HG03520 (cell line): ENCODE measurements around the gene ENPP5.
A peak's percentile ranks its signal among the peaks of the same experiment; 100 is the strongest.
"Not testable (repeated sequence)": the region's sequence is repeated elsewhere in the genome, so short reads cannot be mapped to it uniquely, and the experiment has no call there.

Experiments used
- ATAC-seq: cut with Tn5 transposase; IDR thresholded peaks from one replicate; pipeline ENCODE4 v1.9.1; 2021; ENCODE audit warnings: mild to moderate bottlenecking, moderate library complexity; ENCODE audit not compliant: unreplicated experiment

ENPP5 gene

GRCh38 chr6:46175446-46175845 is 4.7 kb upstream of the ENPP5 start:
- peak; percentile 79 for ATAC-seq

DNA sequence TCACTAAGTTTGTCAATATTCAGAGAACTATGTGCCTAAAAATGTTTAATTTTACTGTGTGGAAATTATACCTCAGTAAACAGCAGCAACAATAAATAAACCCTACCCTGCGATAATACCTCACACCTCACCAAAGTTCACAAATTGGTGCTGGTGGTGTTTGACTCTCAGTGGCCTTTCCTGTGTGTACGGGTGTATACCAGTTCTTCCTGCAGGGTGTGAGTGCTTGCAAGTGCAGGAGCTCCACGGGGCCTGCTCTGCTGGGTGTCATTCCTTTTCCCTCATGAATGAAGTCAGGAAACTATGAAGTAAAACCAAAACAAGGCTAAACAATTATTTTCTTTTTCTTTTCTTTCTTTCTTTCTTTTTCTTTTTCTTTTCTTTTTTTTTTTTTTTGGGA is 4.1 kb upstream of the ENPP5 start:
- ATAC-seq, result no peak

GRCh38 chr6:46172176-46172575 is 1.4 kb upstream of the ENPP5 start:
- ATAC-seq, result no peak

DNA sequence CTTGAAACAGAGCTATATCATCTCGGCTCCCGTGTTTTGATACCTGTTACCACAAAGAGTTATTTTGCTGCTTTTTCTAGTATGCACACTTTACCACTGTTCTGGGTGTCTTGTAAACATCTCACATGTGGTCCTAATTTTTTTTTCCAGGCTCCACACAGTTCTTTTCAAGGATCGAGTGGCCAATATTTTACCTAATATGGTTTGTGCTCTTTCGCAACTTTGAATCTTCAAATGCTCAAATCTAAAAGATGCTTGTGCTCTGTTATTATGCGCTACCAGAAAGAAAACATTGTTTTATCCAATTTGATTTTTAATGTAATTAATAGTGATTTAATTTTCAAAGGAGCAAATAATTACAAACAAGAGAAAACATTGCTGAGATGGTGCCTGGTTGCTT is 10.7 kb downstream of the ENPP5 start:
- no peak for ATAC-seq

GRCh38 chr6:46159229-46159628 is 11.6 kb downstream of the ENPP5 start:
- no peak for ATAC-seq

DNA sequence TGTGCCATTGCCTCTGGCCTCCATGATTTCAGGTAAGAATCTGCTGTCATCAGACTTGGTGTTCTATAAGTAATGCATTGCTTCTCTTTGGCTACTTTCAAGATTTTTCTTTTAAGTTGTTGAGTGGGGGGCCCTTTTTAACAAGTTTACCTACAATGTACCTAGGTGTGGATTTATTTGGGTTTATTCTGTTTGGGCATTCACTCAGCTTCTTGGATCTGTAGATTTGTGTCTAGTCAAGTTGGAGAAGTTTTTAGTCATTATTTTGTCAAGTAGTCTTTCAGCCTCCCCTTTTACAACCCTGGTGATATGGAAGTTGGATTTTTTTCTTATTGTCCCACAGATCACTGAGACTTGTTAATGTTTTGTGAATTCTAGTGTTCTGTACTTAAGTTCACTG is 14.1 kb downstream of the ENPP5 start:
- ATAC-seq, result no peak

DNA sequence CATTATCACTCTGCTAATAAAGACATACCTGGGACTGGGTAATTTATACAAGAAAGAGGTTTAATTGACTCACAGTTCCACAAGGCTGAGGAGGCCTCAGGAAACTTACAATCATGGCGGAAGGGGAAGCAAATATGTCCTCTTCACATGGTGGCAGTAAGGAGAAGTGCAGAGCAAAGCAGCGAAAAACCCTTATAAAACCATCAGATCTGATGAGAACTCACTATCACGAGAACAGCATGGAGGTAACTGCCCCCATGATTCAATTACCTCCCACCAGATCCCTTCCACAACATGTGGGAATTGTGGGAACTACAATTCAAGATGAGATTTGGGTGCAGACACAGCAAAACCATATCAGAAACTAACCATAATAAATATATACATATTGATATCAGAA is 21.7 kb downstream of the ENPP5 start:
- not testable (repeated sequence) for ATAC-seq

DNA sequence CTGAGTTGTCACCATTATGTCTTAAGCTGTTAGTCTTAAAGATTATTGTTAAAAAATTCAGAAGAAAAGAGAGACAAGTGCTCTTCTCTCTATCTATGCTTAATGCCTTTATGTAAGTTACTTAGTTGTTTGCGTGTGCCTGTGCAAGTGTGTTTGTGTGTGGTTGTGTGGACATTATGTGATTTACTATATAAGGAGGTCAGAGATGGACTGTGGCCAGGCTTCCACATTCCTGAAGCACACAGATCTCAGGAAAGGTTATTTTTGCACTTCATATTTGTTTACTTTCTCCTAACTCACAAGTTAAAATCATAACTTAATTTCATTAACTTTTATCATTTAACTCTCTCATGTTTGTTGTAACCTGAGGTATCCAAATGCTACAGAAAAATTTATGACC is 26.5 kb downstream of the ENPP5 start:
- ATAC-seq, result no peak

DNA sequence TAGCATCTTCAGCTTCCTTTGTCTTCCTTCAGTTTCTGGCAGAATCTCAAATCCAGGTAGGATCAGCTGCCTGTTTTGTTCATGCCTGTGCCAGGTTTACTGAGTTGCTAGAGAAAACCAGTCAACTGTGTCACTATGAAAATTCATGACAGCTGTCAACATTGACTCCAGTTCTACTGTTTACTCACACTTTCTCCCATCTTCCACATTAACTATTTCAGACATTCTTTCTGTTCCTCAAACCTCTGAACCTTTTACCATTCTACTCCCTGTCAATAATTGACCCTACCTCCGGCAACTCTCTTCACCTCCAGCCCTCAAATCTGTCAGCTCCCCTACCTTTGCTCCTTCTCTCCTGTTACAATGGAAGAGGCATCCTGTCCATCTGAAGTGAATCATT is 32.5 kb downstream of the ENPP5 start:
- peak; percentile 63 for ATAC-seq

DNA sequence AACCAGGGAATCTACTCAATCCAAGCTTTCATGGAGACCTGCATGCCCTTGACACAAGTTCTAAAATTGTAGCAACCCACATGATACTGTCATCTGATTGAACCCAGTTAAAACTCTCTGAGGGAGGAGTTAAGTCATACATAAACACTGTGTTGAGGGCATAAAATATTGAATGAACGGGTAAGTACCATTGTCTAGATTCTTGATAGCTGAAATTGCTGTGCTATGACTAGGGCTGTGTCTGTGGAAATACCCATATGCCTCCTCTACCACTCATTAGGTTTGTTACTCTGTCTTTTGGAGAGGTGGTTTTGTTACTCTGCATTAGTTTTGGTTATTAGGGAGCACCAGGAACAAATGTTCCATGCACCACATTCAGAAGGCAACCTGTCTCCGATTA is 33.4 kb downstream of the ENPP5 start:
- peak; percentile 54 for ATAC-seq

- no peak for ATAC-seq
Observed at GRCh38 chr6:46136831-46137230, 33.9 kb downstream of the ENPP5 start.

- no peak for ATAC-seq
Observed at GRCh38 chr6:46135176-46135575, 35.6 kb downstream of the ENPP5 start.

DNA sequence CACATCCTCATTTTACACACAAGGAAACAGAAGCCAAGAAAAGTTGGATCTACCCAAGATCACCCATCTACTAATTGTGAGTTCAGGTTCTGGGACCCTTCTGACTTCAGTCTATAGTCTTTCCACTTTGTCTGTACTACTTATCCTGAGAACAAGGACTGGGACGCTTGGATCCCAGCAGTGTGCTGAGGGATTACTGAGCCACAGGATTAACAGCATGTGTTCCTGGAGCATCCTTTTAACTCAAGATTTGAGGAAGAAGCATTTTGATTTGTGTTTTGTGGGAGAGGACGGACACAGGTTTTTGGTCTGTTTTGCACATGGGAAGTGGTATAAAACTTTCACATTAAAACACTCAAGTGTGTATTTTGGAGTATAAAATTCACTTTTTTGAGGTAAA is 36.6 kb downstream of the ENPP5 start:
- ATAC-seq, result no peak

DNA sequence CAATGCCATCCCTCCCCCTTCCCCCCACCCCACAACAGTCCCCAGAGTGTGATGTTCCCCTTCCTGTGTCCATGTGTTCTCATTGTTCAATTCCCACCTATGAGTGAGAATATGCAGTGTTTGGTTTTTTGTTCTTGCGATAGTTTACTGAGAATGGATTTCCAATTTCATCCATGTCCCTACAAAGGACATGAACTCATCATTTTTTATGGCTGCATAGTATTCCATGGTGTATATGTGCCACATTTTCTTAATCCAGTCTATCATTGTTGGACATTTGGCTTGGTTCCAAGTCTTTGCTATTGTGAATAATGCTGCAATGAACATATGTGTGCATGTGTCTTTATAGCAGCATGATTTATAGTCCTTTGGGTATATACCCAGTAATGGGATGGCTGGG is 39.5 kb downstream of the ENPP5 start:
- ATAC-seq, result not testable (repeated sequence)

DNA sequence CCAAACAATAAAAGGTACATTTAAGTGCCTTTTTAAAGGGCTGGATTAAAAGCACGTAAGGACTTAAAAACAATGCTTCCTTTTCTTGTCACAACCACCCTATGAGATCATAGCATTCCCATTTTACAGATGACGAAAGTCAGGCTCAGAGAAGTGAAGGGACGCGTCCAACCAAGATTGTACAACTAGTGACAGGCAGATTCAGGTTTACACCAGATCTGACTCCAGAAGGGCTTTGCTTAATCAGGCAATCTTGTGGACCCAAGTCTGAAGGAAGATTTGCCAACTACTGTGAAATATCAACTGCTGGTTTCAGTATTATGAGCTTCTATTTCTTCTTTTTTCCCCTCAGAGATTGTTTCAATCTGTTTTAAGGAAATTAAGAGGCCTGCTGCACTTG is 40.1 kb downstream of the ENPP5 start:
- ATAC-seq, result no peak

DNA sequence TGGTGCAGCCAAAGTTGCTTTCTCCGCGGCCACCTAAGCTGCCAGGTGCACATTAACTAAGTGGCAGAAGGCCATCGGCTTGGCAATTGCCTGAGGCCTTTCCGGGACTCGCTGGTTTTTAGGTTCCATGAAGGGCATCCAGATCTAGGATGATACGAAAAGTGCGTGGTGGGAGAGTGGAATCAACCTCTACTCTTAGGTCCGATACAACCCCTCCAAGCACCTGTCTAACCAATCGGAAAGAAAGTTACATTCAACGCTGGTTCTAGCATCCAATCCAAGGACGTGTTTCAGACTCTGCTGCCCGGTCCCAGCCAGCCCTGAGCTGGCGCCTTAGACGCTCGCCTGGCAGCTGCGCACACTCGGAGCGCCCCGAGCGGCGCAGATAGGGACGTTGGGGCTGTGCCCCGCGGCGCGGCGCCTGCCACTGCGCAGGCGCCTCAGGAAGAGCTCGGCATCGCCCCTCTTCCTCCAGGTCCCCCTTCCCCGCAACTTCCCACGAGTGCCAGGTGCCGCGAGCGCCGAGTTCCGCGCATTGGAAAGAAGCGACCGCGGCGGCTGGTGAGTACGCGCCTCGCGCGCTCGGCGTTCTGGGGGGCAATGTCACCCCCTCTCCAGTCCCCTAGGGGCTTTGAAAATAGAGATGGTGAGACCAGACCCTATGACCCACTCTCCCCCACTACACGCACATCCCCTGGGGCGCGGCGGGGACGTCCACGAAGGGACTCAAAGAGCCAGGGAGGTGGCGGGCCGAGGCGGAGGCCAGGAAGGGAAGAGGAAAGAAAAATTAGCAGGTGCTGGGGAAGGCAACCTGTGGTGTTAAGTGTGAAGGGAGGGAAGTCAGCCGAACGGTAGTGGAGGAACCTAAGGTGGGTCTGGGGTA is 40.9 kb downstream of the ENPP5 start, which contains the start of gene ENPP4:
Gene ENPP4, plus strand, starts transcription at position 361 of the 883 bp plus-strand sequence. CDS start 9,595 bp downstream, outside the sequence.
- peak; percentile 98 for ATAC-seq

GRCh38 chr6:46129291-46129628 is 41.5 kb downstream of the ENPP5 start:
- ATAC-seq, result peak; percentile 7

DNA sequence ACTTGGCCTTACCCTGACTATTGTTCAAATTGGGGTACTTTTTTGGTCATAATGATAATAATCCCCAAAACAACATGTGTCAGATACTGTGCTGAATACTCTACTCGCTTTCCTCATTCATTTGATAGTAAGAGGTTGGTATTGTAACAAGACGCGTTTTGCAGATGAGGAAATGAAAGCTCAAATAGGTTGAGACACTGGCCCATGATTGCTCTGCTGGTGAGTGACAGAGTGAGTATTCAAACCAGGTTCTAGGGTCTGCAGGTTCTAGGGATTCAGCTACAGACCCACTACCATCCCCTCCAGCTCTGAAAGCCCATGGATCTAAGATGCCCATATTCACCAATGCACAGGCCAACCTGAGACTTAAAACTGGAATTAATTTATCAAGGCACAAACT is 42.3 kb downstream of the ENPP5 start:
- ATAC-seq, result no peak

DNA sequence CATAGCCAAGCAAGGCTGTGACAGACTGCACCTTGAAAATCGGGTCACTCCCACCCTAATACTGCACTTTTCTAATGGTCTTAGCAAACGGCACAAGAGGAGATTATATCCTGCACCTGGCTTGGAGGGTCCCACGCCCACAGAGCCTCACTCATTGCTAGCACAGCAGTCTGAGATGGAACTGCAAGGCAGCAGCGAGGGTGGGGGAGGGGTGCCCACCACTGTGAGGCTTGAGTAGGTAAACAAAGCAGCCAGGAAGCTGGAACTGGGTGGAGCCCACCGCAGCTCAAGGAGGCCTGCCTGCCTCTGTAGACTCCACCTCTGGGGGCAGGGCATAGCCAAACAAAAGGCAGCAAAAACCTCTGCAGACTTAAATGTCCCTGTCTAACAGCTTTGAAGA is 51.1 kb downstream of the ENPP5 start:
- not testable (repeated sequence) for ATAC-seq

DNA sequence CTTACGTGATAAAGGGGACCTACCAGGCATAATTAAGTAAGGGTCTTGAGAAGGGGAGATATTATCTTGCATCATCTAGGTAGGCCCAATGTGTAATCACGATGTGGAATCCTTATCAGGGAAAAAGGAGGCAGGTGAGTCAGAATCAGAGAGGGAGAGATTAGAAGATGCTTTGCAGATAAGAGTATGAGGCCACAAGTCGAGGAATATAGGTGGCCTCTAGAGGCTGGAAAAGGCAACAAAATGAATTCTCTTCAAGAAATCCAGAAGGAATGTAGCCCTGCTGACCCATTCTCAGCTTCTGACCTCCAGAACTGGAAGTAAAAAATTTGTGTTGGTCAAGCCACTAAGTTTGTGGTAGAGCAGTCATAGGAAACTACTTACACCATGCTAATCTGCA is 51.9 kb downstream of the ENPP5 start:
- no peak for ATAC-seq

- no peak for ATAC-seq
Observed at GRCh38 chr6:46118157-46118556, 52.6 kb downstream of the ENPP5 start.

GRCh38 chr6:46116289-46116688 is 54.5 kb downstream of the ENPP5 start:
- no peak for ATAC-seq

DNA sequence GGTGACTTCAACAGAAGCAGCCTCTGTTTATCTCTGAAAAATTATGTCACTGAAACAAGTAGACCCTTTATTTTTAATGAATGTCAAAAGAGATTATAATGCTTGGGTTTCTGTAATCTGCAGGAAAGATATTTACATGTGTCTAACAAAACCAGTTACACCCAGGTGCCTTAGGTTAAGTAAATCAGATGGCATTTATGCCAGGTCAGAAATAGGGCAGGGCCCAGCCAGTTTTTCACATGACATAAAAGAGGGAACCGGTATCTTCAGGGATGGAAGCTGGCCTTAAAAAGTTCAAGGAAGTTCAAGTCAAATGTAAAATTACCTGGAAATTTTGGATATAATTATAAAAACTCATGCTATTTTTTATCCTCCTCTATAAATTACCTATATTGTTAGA is 55.1 kb downstream of the ENPP5 start:
- ATAC-seq, result no peak
